ENCODE results near the gene RBM20. TPM values are rescaled to one million over a fixed set of nuclear protein-coding genes. Genes with fewer than 3 reads are reported as not detected.

The RBM20 gene
- total RNA-seq, 4 donors from 2014 or later: 0.62 to 7.4 (median 3.9) TPM

- H3K4me3 ChIP-seq: no peak overlapping the region
- H3K4me1 ChIP-seq: no peaks in the 10 kb centered on the region
- TF ChIP-seq POLR2AphosphoS5 (IDR thresholded peaks at IDR 0.05): no peak
- TF ChIP-seq POLR2A (IDR thresholded peaks at IDR 0.05): no peak
- TF ChIP-seq EP300 (IDR thresholded peaks at IDR 0.05): no peak
- TF ChIP-seq, protein P1, sequence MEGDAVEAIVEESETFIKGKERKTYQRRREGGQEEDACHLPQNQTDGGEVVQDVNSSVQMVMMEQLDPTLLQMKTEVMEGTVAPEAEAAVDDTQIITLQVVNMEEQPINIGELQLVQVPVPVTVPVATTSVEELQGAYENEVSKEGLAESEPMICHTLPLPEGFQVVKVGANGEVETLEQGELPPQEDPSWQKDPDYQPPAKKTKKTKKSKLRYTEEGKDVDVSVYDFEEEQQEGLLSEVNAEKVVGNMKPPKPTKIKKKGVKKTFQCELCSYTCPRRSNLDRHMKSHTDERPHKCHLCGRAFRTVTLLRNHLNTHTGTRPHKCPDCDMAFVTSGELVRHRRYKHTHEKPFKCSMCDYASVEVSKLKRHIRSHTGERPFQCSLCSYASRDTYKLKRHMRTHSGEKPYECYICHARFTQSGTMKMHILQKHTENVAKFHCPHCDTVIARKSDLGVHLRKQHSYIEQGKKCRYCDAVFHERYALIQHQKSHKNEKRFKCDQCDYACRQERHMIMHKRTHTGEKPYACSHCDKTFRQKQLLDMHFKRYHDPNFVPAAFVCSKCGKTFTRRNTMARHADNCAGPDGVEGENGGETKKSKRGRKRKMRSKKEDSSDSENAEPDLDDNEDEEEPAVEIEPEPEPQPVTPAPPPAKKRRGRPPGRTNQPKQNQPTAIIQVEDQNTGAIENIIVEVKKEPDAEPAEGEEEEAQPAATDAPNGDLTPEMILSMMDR (IDR thresholded peaks at IDR 0.05): no peak
Observed at GRCh38 chr10:110737886-110738634, 93.9 kb downstream of the RBM20 start.

GRCh38 chr10:110739811-110740271 is 95.7 kb downstream of the RBM20 start:
- TF ChIP-seq EP300 (IDR thresholded peaks at IDR 0.05): no peak
- TF ChIP-seq, protein P1 (IDR thresholded peaks at IDR 0.05): no peak
- TF ChIP-seq POLR2A (IDR thresholded peaks at IDR 0.05): no peak
- no peak for TF ChIP-seq POLR2AphosphoS5 (IDR thresholded peaks at IDR 0.05)
- Histone ChIP-seq H3K4me1 (no peaks in the 10 kb centered on the region), H3K4me3 (no peak overlapping the region), H3K27me3 (no peaks in the 10 kb centered on the region), H3K36me3 (no peaks in the 10 kb centered on the region), H3K27ac (no peak overlapping the region), H3K9me3 (no peaks in the 10 kb centered on the region)
- WGBS, 2 donors (ENCODE audit: low coverage in 1 of 2): 40 to 58% methylated on average over 2 to 3 of the region's 7 CpGs
- ATAC-seq: no peak

More at GRCh38 chr10:110737886-110738634, 93.9 kb downstream of the RBM20 start:
- Histone ChIP-seq H3K27me3 (peaks cover 5% of the 10 kb centered on the region), H3K27ac (no peak overlapping the region), H3K36me3 (no peaks in the 10 kb centered on the region), H3K9me3 (no peaks in the 10 kb centered on the region)
- WGBS, 2 donors (ENCODE audit: low coverage in 1 of 2): 40 to 62% methylated on average over 1 to 2 of the region's 7 CpGs
- ATAC-seq: no peak

GRCh38 chr10:110742801-110743200 is 98.7 kb downstream of the RBM20 start:
- Histone ChIP-seq H3K4me3 (no peak overlapping the region), H3K4me1 (peaks cover 0 to 10% (median 0%) of the 10 kb centered on the region in 3 donors), H3K36me3 (no peaks in the 10 kb centered on the region), H3K27me3 (no peaks in the 10 kb centered on the region), H3K27ac (no peak overlapping the region), H3K9me3 (no peaks in the 10 kb centered on the region)
- TF ChIP-seq POLR2AphosphoS5 (IDR thresholded peaks at IDR 0.05) (no peak), POLR2A (IDR thresholded peaks at IDR 0.05) (no peak), EP300 (IDR thresholded peaks at IDR 0.05) (no peak)
- TF ChIP-seq, protein P1 (IDR thresholded peaks at IDR 0.05): no peak
- 85 to 93% methylated on average over 3 to 6 of the region's 6 CpGs for WGBS, 2 donors (ENCODE audit: low coverage in 1 of 2)
- no peak for ATAC-seq

- TF ChIP-seq, protein P1 (IDR thresholded peaks at IDR 0.05): no peak
- TF ChIP-seq POLR2AphosphoS5 (IDR thresholded peaks at IDR 0.05) (no peak), EP300 (IDR thresholded peaks at IDR 0.05) (no peak), POLR2A (IDR thresholded peaks at IDR 0.05) (no peak)
- Histone ChIP-seq H3K27ac (no peak overlapping the region), H3K4me3 (no peak overlapping the region), H3K27me3 (no peaks in the 10 kb centered on the region), H3K4me1 (peaks cover 0 to 10% (median 0%) of the 10 kb centered on the region in 3 donors), H3K36me3 (no peaks in the 10 kb centered on the region), H3K9me3 (peaks cover 0 to 8% (median 0%) of the 10 kb centered on the region in 3 donors)
- WGBS, 2 donors (ENCODE audit: low coverage in 1 of 2): 67 to 81% methylated on average over 5 of the region's 5 CpGs
- ATAC-seq: no peak
Observed at GRCh38 chr10:110744782-110745181, 100.6 kb downstream of the RBM20 start.

Data from gastroesophageal sphincter (tissue), 4 donors.